T-helper 1 cell treated with Interleukin-12 subunit alpha and Interleukin-12 subunit beta and Interleukin-4 antibody, amounts not matched to agents 30 μg/mL and 1 μg/mL, for 36 hours (primary cell): ENCODE results near the gene COASY.
"Not testable (repeated sequence)": the region's sequence is repeated elsewhere in the genome, so short reads cannot be mapped to it uniquely, and the experiment has no call there.

Source experiments
- H3K27ac Mint-ChIP-seq: one replicate; pipeline ENCODE4 v1.8.0; 2021; ENCODE audit warnings: mild to moderate bottlenecking, mixed read lengths
- H3K27me3 Mint-ChIP-seq: one replicate; pipeline ENCODE4 v1.8.0; 2021; ENCODE audit warnings: low read depth, mixed read lengths
- H3K36me3 Mint-ChIP-seq: one replicate; pipeline ENCODE4 v1.8.0; 2021; ENCODE audit warnings: low read depth, mixed read lengths
- H3K4me1 Mint-ChIP-seq: one replicate; pipeline ENCODE4 v1.8.0; 2021; ENCODE audit warnings: low read depth, mixed read lengths
- H3K4me3 Mint-ChIP-seq: one replicate; pipeline ENCODE4 v1.8.0; 2021; ENCODE audit warnings: mild to moderate bottlenecking, moderate library complexity, mixed read lengths
- H3K9me3 Mint-ChIP-seq: one replicate; pipeline ENCODE4 v1.8.0; 2021; ENCODE audit warnings: mixed read lengths

The COASY gene

GRCh38 chr17:42591411-42591810 lies 29.5 kb downstream of the COASY start:
- Mint-ChIP-seq H3K27ac (no peak overlapping the region), H3K4me3 (no peak overlapping the region), H3K36me3 (peaks cover 28% of the 10 kb centered on the region), H3K27me3 (no peaks in the 10 kb centered on the region), H3K4me1 (peaks cover 6% of the 10 kb centered on the region), H3K9me3 (no peaks in the 10 kb centered on the region)

- Mint-ChIP-seq H3K27ac (no peak overlapping the region), H3K36me3 (peaks cover 15% of the 10 kb centered on the region), H3K9me3 (no peaks in the 10 kb centered on the region), H3K27me3 (no peaks in the 10 kb centered on the region), H3K4me1 (peaks cover 7% of the 10 kb centered on the region), H3K4me3 (no peak overlapping the region)
Observed at GRCh38 chr17:42596386-42596785, 34.4 kb downstream of the COASY start.

DNA sequence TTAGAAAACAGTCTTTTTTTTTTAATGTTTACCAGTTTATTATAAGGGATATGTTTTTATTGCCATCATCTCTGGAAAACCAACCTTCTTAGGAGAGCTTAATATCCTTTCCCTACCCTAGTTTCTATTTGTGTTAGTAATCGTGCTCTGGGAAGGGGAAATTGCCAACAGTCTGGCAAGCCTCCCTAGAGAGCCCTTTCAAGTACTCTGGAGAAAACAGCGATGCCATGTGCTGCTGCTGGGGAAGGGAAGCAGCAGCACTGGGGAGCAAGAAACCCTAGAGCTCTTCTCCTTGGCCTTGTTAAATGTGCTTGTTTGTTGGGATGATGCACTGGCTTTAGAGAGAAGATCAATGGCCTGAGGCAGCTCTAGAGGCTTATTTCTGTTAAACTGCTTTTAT lies 37.0 kb downstream of the COASY start:
- H3K9me3 Mint-ChIP-seq = no peaks in the 10 kb centered on the region
- peaks cover 10% of the 10 kb centered on the region for H3K4me1 Mint-ChIP-seq
- no peak overlapping the region for H3K4me3 Mint-ChIP-seq
- H3K27ac Mint-ChIP-seq = no peak overlapping the region
- H3K27me3 Mint-ChIP-seq = no peaks in the 10 kb centered on the region
- H3K36me3 Mint-ChIP-seq = peaks cover 15% of the 10 kb centered on the region

DNA sequence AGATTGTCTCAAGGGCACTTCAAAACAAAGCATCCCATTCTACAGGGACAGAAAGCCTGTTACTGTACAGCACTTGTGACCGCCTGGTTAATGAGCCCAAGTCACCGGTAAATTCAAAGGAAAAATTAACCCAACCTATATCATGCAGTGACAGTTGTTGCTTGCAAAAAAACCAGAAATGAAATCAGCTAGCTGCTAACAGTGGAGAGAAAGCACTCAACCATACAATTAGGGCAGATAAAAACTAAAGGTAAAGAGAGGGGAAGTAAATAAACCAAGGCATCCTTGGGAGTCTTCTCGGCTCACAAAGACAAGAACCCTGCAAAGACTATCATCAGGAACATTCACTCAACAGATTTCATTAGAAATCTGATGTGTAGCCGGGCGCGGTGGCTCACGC lies 41.4 kb downstream of the COASY start:
- Mint-ChIP-seq H3K4me3 (no peak overlapping the region), H3K27ac (no peak overlapping the region), H3K9me3 (no peaks in the 10 kb centered on the region), H3K4me1 (peaks cover 35% of the 10 kb centered on the region), H3K27me3 (no peaks in the 10 kb centered on the region), H3K36me3 (peaks cover 20% of the 10 kb centered on the region)

- Mint-ChIP-seq H3K27me3 (no peaks in the 10 kb centered on the region), H3K9me3 (no peaks in the 10 kb centered on the region), H3K4me1 (peaks cover 37% of the 10 kb centered on the region), H3K4me3 (peak overlapping the region; percentile 99), H3K27ac (no peak overlapping the region), H3K36me3 (peaks cover 21% of the 10 kb centered on the region)
Observed at GRCh38 chr17:42607769-42608168, 45.8 kb downstream of the COASY start.

DNA sequence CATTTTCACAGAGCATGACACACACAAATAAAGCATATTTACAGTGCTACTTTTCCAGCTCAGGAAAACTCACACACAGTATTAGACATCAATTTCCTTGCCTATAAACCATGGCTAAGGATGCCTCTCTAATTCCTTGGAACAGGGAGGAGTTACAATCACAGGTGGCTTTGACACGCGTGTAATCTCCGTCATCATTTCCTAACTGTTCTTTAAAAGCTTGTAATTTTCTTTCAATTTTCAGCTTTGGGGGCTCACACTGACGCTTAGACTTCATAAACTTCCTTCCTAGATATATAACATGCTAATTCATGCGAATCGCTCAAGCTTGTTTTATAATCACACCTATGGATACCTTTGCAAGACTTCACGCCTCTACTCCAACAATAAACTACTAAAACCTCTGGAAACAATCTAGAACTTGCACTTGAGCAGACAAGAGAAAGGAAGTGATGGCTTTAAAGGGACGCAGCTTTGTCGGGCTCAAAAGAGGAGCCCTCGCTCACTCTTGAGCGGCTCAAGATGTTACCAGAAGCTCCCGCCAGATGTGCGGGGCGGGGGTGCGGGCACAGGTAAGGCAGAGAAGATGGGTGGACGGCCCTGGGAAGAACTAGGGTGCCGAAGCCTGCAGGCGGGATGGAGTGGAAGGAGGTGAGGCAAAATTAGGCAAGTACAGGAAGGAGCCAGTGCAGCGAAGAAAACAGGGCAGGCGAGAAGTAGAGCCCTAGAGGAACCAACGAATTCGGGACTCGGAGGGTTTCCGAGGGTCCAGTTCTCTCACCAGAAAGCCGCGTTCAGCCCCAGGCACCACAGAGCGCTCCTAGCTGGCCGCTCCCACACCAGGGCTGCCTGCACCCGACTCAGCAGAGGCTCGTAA lies 46.6 kb downstream of the COASY start:
- Mint-ChIP-seq H3K36me3 (peaks cover 21% of the 10 kb centered on the region), H3K4me1 (peaks cover 35% of the 10 kb centered on the region), H3K4me3 (peak overlapping the region; percentile 99), H3K27ac (peak overlapping the region; percentile 95), H3K9me3 (no peaks in the 10 kb centered on the region), H3K27me3 (no peaks in the 10 kb centered on the region)

GRCh38 chr17:42609182-42609813 lies 47.4 kb downstream of the COASY start, which contains the start of the genes RETREG3 and TUBG1:
RETREG3 (minus strand) TSS chr17:42609374; CDS start chr17:42609324, 50 bp downstream.
TUBG1 (plus strand) TSS chr17:42609683; CDS start chr17:42609738, 55 bp downstream.
- H3K27ac Mint-ChIP-seq = peak within 1 kb of the TSS; percentile 95
- no peaks in the 10 kb centered on the region for H3K27me3 Mint-ChIP-seq
- H3K4me3 Mint-ChIP-seq = peak within 1 kb of the TSS; percentile 99
- H3K4me1 Mint-ChIP-seq = peaks cover 31% of the 10 kb centered on the region
- H3K9me3 Mint-ChIP-seq = no peaks in the 10 kb centered on the region
- H3K36me3 Mint-ChIP-seq = peaks cover 25% of the 10 kb centered on the region

GRCh38 chr17:42609814-42610801 lies 48.2 kb downstream of the COASY start:
- H3K4me3 Mint-ChIP-seq = peak overlapping the region; percentile 99
- H3K36me3 Mint-ChIP-seq = peaks cover 27% of the 10 kb centered on the region
- peak overlapping the region; percentile 90 for H3K27ac Mint-ChIP-seq
- H3K9me3 Mint-ChIP-seq, H3K27me3 Mint-ChIP-seq: not testable (repeated sequence)
- H3K4me1 Mint-ChIP-seq = peaks cover 24% of the 10 kb centered on the region

DNA sequence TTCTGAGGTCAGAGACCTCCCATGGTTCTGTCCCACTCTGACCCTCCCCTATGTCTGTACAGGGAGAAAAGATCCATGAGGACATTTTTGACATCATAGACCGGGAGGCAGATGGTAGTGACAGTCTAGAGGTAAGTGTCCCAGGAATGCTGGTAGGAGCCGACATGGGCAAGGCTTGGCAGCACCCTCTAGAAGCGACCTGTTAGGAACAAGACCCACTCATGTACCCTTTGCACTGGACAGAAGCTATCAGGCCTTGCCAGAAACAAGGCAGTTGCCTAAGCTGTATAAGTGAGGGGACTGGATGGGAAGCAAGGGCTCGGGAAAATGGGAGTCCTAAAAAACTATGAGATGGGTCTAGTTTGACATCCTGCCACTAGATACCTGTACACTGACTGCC lies 50.1 kb downstream of the COASY start:
- Mint-ChIP-seq H3K9me3 (no peaks in the 10 kb centered on the region), H3K4me1 (peaks cover 14% of the 10 kb centered on the region), H3K27me3 (no peaks in the 10 kb centered on the region), H3K27ac (no peak overlapping the region), H3K36me3 (peaks cover 28% of the 10 kb centered on the region), H3K4me3 (no peak overlapping the region)

DNA sequence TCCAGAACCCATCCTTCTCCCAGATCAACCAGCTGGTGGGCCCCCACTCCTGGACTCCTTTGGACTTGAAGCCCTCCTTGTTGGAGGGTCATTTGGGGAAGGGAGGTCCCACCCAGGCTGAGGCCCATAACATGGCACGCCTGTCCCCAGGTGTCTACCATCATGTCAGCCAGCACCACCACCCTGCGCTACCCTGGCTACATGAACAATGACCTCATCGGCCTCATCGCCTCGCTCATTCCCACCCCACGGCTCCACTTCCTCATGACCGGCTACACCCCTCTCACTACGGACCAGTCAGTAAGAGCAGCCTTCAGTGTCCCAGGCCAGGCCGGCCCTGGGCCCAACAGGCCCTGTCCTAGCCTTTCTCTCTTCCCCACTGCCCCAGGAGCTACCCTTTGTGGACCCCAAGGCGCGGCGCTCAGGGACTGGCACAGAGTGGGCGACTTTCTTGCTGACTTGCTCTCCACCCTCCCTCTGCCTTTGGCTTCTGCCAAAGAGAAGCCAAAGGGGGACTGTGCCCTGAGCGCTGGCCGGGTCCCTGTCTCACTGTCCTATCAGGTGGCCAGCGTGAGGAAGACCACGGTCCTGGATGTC lies 51.8 kb downstream of the COASY start:
- Mint-ChIP-seq H3K4me1 (peaks cover 12% of the 10 kb centered on the region), H3K27me3 (no peaks in the 10 kb centered on the region), H3K27ac (no peak overlapping the region), H3K9me3 (no peaks in the 10 kb centered on the region), H3K36me3 (peaks cover 24% of the 10 kb centered on the region), H3K4me3 (no peak overlapping the region)
